ENCODE data around the gene PRM3.

GRCh38 chr16:11262915-11263314, 10.5 kb downstream of the PRM3 start:
- TF ChIP-seq TEAD4 (IDR thresholded peaks at IDR 0.05; ENCODE audit: low read depth, low read length), result no peak
- TF ChIP-seq CTCF (IDR thresholded peaks at IDR 0.05; ENCODE audit: control extremely low read depth in 1 of 3, insufficient read depth in 1 of 3, low read depth in 1 of 3, low read length in 3 of 3), result no peak
- TF ChIP-seq GABPA (IDR thresholded peaks at IDR 0.05; ENCODE audit: borderline replicate concordance, insufficient read depth, low read length), result no peak
- no peak for TF ChIP-seq POLR2AphosphoS5 (IDR thresholded peaks at IDR 0.05; ENCODE audit: low read depth, low read length)
- TF ChIP-seq SIN3A (conservative IDR thresholded peaks at IDR 0.05 in 1 of 2, IDR thresholded peaks at IDR 0.05 in 1 of 2; ENCODE audit: low read depth in 1 of 2, low read length in 2 of 2), result no peak
- no peak for TF ChIP-seq HDAC2 (IDR thresholded peaks at IDR 0.05; ENCODE audit: borderline replicate concordance in 1 of 2, low read depth in 2 of 2, low read length in 2 of 2)
- no peak for TF ChIP-seq MAX (IDR thresholded peaks at IDR 0.05)
- TF ChIP-seq POLR2A (IDR thresholded peaks at IDR 0.05; ENCODE audit: control extremely low read depth in 1 of 2, low read depth in 2 of 2, low read length in 2 of 2), result no peak
- no peak for TF ChIP-seq EZH2 (IDR thresholded peaks at IDR 0.05; ENCODE audit: low read depth, low read length, severe bottlenecking)
- TF ChIP-seq HDAC6 (IDR thresholded peaks at IDR 0.05; ENCODE audit: low read depth, low read length), result no peak
- no peak for TF ChIP-seq YY1 (IDR thresholded peaks at IDR 0.05; ENCODE audit: low read depth, low read length)
- TF ChIP-seq BACH1 (IDR thresholded peaks at IDR 0.05; ENCODE audit: low read length), result no peak
- TF ChIP-seq CEBPB (IDR thresholded peaks at IDR 0.05; ENCODE audit: low read depth, low read length), result no peak
- TF ChIP-seq ATF3 (IDR thresholded peaks at IDR 0.05; ENCODE audit: insufficient read depth, low read depth, low read length), result no peak
